ENCODE results near the gene SYT2.
"Not testable (repeated sequence)": the region's sequence is repeated elsewhere in the genome, so short reads cannot be mapped to it uniquely, and the experiment has no call there.

Gene SYT2

GRCh38 chr1:202642619-202643291, 67.5 kb downstream of the SYT2 start:
- DNase-seq (ENCODE audit: low read depth) = no peak

GRCh38 chr1:202642212-202642611, 68.0 kb downstream of the SYT2 start:
- no peak for DNase-seq (ENCODE audit: low read depth)

GRCh38 chr1:202639500-202639899, 70.8 kb downstream of the SYT2 start:
- no peak for DNase-seq (ENCODE audit: low read depth)

DNA sequence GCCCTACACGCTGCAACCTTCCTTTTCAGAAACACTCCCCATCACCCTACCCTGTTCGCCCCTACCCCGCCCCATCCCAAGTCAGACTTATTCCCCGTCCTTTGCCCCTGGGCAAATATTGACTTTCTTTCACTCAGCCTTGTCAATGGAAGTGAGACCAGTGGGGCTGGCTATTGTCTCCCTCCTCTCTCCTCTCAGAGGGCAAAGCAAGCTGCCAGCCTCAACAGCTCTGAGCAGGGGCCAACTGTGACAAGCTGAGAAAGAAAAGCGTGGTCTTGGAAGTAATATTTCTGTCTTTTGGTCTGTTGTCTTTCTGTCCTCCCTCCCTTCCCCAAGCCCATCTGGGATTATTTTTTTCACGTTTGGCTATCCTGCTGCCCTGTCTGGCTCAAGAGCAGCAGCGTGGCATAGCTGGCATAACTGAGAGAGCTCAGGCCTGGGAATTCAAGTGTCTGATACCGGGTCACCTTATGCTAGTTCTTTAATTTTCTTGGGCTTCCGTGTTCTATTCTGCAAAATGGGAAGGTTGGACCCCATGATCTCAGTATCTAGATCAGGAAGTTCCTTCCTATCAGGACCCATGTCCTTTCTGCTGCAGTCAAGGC, 71.5 kb downstream of the SYT2 start:
- not testable (repeated sequence) for DNase-seq (ENCODE audit: low read depth)

GRCh38 chr1:202638019-202638700, 72.1 kb downstream of the SYT2 start:
- no peak for DNase-seq (ENCODE audit: low read depth)

- not testable (repeated sequence) for DNase-seq (ENCODE audit: low read depth)
Observed at GRCh38 chr1:202637321-202638018, 72.8 kb downstream of the SYT2 start.

DNA sequence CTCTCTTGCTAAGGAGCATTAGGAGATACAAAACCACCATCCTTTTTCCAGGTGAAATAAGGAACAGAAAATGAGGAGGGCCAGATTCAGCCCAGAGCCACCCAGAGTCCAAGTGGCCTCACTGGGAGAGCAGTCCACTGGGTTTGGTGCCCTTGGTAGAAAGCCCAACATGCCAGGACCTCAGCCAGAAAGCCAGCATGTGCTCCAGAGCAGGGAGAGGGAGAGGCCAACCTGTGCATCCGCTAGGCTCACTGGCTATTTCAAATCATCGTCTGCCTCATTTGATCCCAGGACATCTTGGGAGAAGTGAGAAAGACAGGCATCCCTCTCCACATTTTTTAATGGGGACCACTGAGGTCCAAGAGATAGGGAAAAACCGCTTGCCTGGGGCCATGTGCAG, 74.1 kb downstream of the SYT2 start:
- not testable (repeated sequence) for DNase-seq (ENCODE audit: low read depth)

- no peak for DNase-seq (ENCODE audit: low read depth)
Observed at GRCh38 chr1:202632241-202632640, 78.0 kb downstream of the SYT2 start.

- DNase-seq (ENCODE audit: low read depth) = no peak
Observed at GRCh38 chr1:202631076-202631923, 79.0 kb downstream of the SYT2 start.

GRCh38 chr1:202630541-202630940, 79.7 kb downstream of the SYT2 start:
- no peak for DNase-seq (ENCODE audit: low read depth)

DNA sequence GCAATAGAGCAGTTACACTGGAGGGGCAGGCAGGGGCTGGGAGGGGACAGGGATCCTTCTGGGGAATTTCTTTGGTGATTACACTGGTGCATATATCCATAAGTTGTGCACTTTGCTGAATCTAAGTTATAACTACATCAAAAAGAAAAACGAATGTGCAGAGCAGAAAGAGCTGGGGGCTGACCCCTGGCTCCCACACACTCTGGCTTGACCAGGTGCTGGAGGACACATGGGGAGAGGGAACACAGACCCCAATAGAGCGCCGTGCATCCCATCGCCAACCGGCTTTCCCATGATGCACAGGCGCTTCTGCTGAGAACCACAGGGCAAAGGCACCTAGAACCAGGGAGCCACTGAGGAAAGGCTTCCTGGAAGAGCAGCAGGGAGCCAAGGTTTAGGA, 80.2 kb downstream of the SYT2 start:
- not testable (repeated sequence) for DNase-seq (ENCODE audit: low read depth)

- DNase-seq (ENCODE audit: low read depth) = not testable (repeated sequence)
Observed at GRCh38 chr1:202629257-202629811, 80.9 kb downstream of the SYT2 start.

DNA sequence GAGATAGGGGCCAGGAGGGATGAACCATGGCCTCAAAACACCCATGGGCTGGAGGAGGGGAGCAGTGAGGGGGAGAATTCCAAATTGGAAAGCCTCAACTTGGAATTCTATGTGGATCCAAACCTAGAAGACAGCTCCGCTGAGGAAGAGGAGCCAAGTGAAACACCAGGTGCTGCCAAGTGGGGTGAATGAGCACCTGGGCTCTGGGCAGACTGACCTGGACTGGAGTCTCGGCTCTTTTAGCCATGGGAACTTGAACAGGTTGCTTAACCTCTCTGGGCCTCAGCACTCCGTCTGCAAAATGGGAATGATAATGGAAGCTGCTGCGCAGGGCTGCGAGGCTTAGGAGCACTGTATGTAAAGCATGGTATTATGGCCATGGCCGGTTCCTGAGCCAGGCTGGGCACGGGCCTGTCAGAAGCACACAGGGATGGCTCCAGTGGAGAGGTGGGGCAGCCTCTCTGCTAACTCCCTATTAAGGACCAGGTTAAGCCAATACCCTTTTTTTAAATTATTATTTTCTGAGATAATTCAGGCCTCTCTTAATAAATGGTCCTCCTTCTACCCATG, 81.5 kb downstream of the SYT2 start:
- DNase-seq (ENCODE audit: low read depth) = no peak

GRCh38 chr1:202627841-202628565, 82.3 kb downstream of the SYT2 start:
- no peak for DNase-seq (ENCODE audit: low read depth)

DNA sequence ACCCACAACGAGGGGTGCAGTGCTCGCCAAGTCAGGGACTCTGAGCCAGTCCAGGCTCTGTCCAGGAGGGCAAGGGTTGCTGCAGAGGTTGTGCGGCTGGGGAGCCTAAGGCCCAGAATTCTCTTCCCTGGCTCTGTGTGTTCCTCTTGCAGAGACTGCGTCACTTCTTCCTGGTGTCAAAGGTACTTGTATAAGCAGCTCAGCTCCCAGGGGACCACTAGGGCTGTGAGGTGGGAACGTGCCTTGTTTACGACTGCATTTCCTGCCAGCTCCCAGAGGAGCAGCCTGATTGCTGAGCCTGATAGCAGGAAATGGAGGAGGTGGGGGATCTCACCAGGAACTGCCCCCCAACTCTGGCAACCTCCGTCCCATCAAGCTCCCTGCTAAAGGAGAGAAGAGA, 83.2 kb downstream of the SYT2 start:
- DNase-seq (ENCODE audit: low read depth) = not testable (repeated sequence)

DNA sequence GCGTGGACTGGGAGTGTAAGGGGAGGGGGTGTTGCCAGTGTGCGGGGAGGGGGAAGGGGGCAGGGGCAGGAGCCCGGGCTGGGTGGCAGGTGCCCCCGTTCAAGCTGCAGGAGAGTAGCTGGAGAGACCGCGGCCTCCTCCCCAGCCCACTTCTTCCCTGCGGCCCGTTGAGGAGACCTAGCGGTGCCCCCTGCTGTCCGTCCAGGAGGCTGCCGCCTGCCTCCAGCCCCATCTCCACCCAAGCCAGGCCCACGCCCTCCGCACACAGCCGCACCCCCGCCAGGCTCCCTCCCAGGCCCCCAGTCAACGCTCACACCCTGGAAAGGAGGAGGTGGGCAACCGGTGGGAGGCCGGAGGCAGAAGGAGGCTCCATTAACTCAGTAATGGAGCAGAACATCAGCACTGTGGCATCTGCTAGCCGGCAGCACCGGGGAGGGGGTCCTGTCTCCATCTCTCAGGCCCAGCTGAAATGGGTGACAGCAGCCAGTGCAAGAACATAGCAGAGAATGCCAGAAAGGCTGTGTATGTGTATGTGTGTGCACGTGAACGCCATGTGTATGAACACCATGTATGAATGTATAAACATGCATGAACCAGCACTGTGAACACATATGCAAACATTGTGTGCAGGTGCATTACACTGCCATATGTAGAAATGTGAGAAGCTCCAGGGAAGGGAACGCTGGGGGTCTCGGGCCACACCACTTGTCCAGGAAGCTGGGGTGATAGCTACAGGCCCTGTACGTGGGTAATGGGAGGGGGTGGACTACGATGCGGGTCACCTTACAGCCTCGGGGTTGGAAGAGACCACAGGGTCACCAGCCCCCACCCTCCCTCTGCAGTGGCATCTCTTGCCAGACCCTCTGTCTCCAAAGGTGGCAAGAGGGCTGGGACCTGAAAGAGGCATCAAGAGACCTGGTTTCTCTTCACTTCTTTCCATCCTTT, 84.6 kb downstream of the SYT2 start:
- DNase-seq (ENCODE audit: low read depth) = peak; percentile 51

GRCh38 chr1:202624781-202625108, 85.5 kb downstream of the SYT2 start:
- DNase-seq (ENCODE audit: low read depth) = peak; percentile 17

- no peak for DNase-seq (ENCODE audit: low read depth)
Observed at GRCh38 chr1:202624088-202624780, 86.0 kb downstream of the SYT2 start.

GRCh38 chr1:202623476-202623875, 86.8 kb downstream of the SYT2 start:
- not testable (repeated sequence) for DNase-seq (ENCODE audit: low read depth)
